Measurements from ENCODE around the gene MAPKAPK2.

DNA sequence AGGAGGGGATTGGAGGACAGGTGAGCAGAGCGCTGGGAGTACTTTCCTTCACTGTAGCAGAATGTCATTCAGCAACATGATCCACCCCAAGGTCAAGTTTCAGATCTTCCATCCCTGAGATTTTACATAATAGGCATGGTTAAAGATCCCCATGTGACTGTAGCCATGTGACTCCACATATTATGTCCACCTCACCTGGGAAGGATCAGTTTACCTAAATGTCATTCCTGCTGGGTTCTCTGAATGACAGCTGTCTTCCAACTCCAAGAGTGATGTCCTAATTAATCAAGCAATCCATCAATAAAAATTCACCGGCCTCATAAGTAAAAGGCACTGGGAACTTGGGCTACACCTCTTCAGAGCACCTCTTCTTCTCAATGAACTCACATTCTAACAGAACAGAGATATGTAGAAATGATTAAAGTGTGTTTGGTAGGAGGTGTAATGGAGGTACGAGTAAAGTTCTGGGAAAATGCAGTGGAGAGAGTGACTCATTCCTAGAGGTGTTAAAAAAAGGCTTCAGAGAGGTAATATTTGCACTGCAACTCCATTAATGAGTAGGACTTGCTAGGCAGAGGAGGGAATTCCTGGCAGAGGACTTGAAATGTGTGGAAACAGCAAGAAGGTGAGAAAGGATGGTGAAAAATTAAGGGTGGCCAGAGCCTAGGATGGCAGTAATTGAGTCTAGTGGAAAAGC lies 22.2 kb upstream of the MAPKAPK2 start:
- TF ChIP-seq CTCF (conservative IDR thresholded peaks at IDR 0.05; ENCODE audit: low read length) (no peak), EZH2phosphoT487 (IDR thresholded peaks at IDR 0.05; ENCODE audit: borderline replicate concordance, low read depth, low read length) (no peak)

Data from OCI-LY7 (cell line).